ENCODE data around the gene APLP2. TPM values are rescaled to one million over a fixed set of nuclear protein-coding genes. Genes with fewer than 3 reads are reported as not detected.
"Not testable (repeated sequence)": the region's sequence is repeated elsewhere in the genome, so short reads cannot be mapped to it uniquely, and the experiment has no call there.

The APLP2 gene
- polyA plus RNA-seq, 4 donors: 444 to 534 (median 458) TPM

- DNase-seq (ENCODE audit: low read depth in 4 of 4, low spot score in 2 of 4): no peak
These were observed 117.4 kb downstream of the APLP2 start for GRCh38 chr11:130187096-130187495.

GRCh38 chr11:130188047-130188446 is 118.4 kb downstream of the APLP2 start:
- DNase-seq (ENCODE audit: low read depth in 4 of 4, low spot score in 2 of 4): no peak

GRCh38 chr11:130188585-130189347 is 119.1 kb downstream of the APLP2 start:
- DNase-seq (ENCODE audit: low read depth in 4 of 4, low spot score in 2 of 4): no peak

GRCh38 chr11:130189492-130190210 is 120.0 kb downstream of the APLP2 start:
- DNase-seq (ENCODE audit: low read depth in 4 of 4, low spot score in 2 of 4): no peak

- no peak for DNase-seq (ENCODE audit: low read depth in 4 of 4, low spot score in 2 of 4)
These were observed 120.7 kb downstream of the APLP2 start for GRCh38 chr11:130190371-130190881.

GRCh38 chr11:130191896-130192295 is 122.2 kb downstream of the APLP2 start:
- no peak for DNase-seq (ENCODE audit: low read depth in 4 of 4, low spot score in 2 of 4)

GRCh38 chr11:130192845-130193267 is 123.2 kb downstream of the APLP2 start:
- no peak for DNase-seq (ENCODE audit: low read depth in 4 of 4, low spot score in 2 of 4)

GRCh38 chr11:130193551-130193950 is 123.9 kb downstream of the APLP2 start:
- not testable (repeated sequence) for DNase-seq (ENCODE audit: low read depth in 4 of 4, low spot score in 2 of 4)

Other genes with a start within 250 kb of the APLP2 start
- gene NFRKB, start 174.3 kb upstream of the APLP2 start, polyA plus RNA-seq (ENCODE audit: insufficient read length in 4 of 4): 10 to 100 TPM; 35.7 to 66.3 (median 46.6) TPM
- 10 to 100 TPM in 2 of 4 donors, 1 to 10 TPM in 2; 8.1 to 12.4 (median 9.6) TPM for gene PRDM10, start 67.1 kb upstream of the APLP2 start, polyA plus RNA-seq (ENCODE audit: insufficient read length in 4 of 4)
- 10 to 100 TPM; 28.1 to 39.9 (median 34.1) TPM for gene ST14, start 89.9 kb downstream of the APLP2 start, polyA plus RNA-seq (ENCODE audit: insufficient read length in 4 of 4)
- gene ZBTB44, start 245.0 kb downstream of the APLP2 start, polyA plus RNA-seq (ENCODE audit: insufficient read length in 4 of 4): 10 to 100 TPM; 45.0 to 65.1 (median 57.8) TPM